ENCODE measurements around the gene PLXNA4. TPM values are rescaled to one million over a fixed set of nuclear protein-coding genes. Genes with fewer than 3 reads are reported as not detected.

Gene PLXNA4
- total and polyA plus RNA-seq, 9 of the 15 experiments (the other 6 are each of a cell fraction or from before 2014, with no cell fraction given): under 0.01 to 0.09 TPM; not detected in 7

DNA sequence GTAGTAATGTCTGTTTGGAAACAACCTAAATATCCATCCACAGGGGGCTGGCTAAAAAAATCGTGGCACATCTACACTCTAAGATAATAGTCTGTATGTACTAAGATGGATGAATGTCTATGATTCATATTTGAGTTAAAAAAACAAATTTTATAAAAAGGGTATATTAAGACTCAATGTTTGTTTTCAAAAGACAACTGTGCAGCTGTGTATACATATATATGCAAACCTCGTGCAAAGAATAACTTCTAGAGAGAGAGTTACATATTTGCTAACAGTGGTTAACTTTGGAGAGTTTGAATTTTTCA, 323.5 kb downstream of the PLXNA4 start:
- no peak for FAIRE-seq

DNA sequence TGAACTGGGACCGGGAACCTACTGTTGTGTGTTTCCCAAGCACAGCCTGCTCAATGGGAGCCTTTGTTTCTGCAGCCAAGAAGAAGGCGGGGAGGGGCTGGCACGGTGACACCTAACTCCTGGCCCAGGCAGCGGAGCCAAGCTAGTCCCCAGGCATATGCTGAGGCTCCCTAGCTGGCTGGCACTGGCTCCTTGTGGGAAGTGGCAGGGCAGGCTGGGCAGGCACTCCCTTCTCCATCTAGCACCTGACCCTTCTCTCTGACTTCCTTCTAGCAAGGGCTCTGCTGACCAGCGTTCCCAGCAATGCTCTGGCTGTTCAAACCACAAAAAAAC, 325.0 kb downstream of the PLXNA4 start:
- intact Hi-C loops (cut with micrococcal nuclease) (loop anchor here (5.0 kb wide), 1 partner anchor 564 kb away; no protein-coding TSS in a partner anchor), in situ Hi-C loops (cut with MboI) (no loop called here)
- no peak overlapping the region for H3K27ac ChIP-seq (ENCODE audit: extremely low read depth, low read depth, low read length)
- no peaks in the 10 kb centered on the region for H3K79me2 ChIP-seq (ENCODE audit: control insufficient read depth, insufficient read depth, low read length)
- ChIA-PET POLR2A (no interaction called here), CTCF (ENCODE audit: low intra/inter-chr PET ratio) (no interaction called here)
- ATAC-seq: no peak
- 1% methylated on average over 5 of the region's 5 CpGs for WGBS (ENCODE audit: insufficient coverage, low coverage, missing lambda C conversion rate)
- no peak overlapping the region for H3K4me3 ChIP-seq
- H3K4me1 ChIP-seq (replicated peaks in 1 of 2; ENCODE audit: control insufficient read depth in 2 of 2, insufficient read depth in 2 of 2, low read length in 2 of 2): no peaks in the 10 kb centered on the region
- peaks cover 4% of the 10 kb centered on the region; the same call in 1 of the 2 replicates for H4K20me1 ChIP-seq (replicated peaks; ENCODE audit: control insufficient read depth, insufficient read depth, low read length)
- H3K9me3 ChIP-seq (replicated peaks; ENCODE audit: control insufficient read depth, insufficient read depth, low read depth, low read length): no peaks in the 10 kb centered on the region
- H2AFZ ChIP-seq (ENCODE audit: low read depth, low read length): no peak overlapping the region
- H3K9me1 ChIP-seq (ENCODE audit: control insufficient read depth, insufficient read depth, low read length): no peaks in the 10 kb centered on the region
- TF ChIP-seq ZFX (CRISPR knock-in tag; IDR thresholded peaks at IDR 0.05): no peak
- no peak for TF ChIP-seq MBD1 (CRISPR knock-in tag; IDR thresholded peaks at IDR 0.05)
- TF ChIP-seq ETV6 (IDR thresholded peaks at IDR 0.05; ENCODE audit: borderline replicate concordance in 1 of 2, low read depth in 2 of 2, low read length in 1 of 2): no peak
- TF ChIP-seq ETV6 (CRISPR knock-in tag; IDR thresholded peaks at IDR 0.05; ENCODE audit: borderline replicate concordance): no peak
- TF ChIP-seq TCF7 (IDR thresholded peaks at IDR 0.05; ENCODE audit: borderline replicate concordance): no peak
- no peak for TF ChIP-seq SREBF1 (IDR thresholded peaks at IDR 0.05; ENCODE audit: borderline replicate concordance, low read depth, low read length)
- no peak for TF ChIP-seq NRF1 (conservative IDR thresholded peaks at IDR 0.05 in 1 of 2, IDR thresholded peaks at IDR 0.05 in 1 of 2)
- no peak for TF ChIP-seq RBM15 (IDR thresholded peaks at IDR 0.05; ENCODE audit: insufficient read depth, low read length)
- no peak for TF ChIP-seq SP1 (CRISPR knock-in tag; IDR thresholded peaks at IDR 0.05)
- no peak for TF ChIP-seq PTTG1 (tag; IDR thresholded peaks at IDR 0.05; ENCODE audit: low read depth)
- TF ChIP-seq ARID2 (IDR thresholded peaks at IDR 0.05): no peak
- no peak overlapping the region for H3K9ac ChIP-seq (ENCODE audit: insufficient read depth in 1 of 2, low read depth in 2 of 2, low read length in 2 of 2)
- H3K27me3 ChIP-seq (ENCODE audit: control insufficient read depth in 2 of 2, insufficient read depth in 2 of 2, low read length in 2 of 2): peaks cover 5 to 6% of the 10 kb centered on the region in 2 experiments; a peak in 2 of 5 replicates
- FAIRE-seq: no peak
- H3K4me2 ChIP-seq (ENCODE audit: insufficient read depth, low read length): no peak overlapping the region
- no peaks in the 10 kb centered on the region for H3K36me3 ChIP-seq (ENCODE audit: control insufficient read depth, insufficient read depth, low read length)
- DNase-seq (ENCODE audit: extremely low read depth in 1 of 4, low spot score in 3 of 4): no peak
- no TSS peak for BruUV-seq (replicated peaks)

More for the DNA sequence above, 323.5 kb downstream of the PLXNA4 start:
- CTCF ChIA-PET (ENCODE audit: low intra/inter-chr PET ratio): no interaction called here
- no peak overlapping the region for H3K27ac ChIP-seq (ENCODE audit: extremely low read depth, low read depth, low read length)
- ATAC-seq: no peak
- no peaks in the 10 kb centered on the region for H3K36me3 ChIP-seq (ENCODE audit: control insufficient read depth, insufficient read depth, low read length)
- H2AFZ ChIP-seq (ENCODE audit: low read depth, low read length): no peak overlapping the region
- no peak overlapping the region for H3K9ac ChIP-seq (ENCODE audit: insufficient read depth in 1 of 2, low read depth in 2 of 2, low read length in 2 of 2)
- H3K27me3 ChIP-seq (ENCODE audit: control insufficient read depth in 2 of 2, insufficient read depth in 2 of 2, low read length in 2 of 2): peaks cover 6 to 9% of the 10 kb centered on the region in 2 experiments; a peak in 2 of 5 replicates
- no peak overlapping the region for H3K4me3 ChIP-seq
- in situ Hi-C loops (cut with MboI): no loop called here
- POLR2A ChIA-PET: no interaction called here
- H3K4me1 ChIP-seq (replicated peaks in 1 of 2; ENCODE audit: control insufficient read depth in 2 of 2, insufficient read depth in 2 of 2, low read length in 2 of 2): no peaks in the 10 kb centered on the region
- WGBS (ENCODE audit: insufficient coverage, low coverage, missing lambda C conversion rate): 0% methylated on average over 2 of the region's 2 CpGs
- no peak for DNase-seq (ENCODE audit: extremely low read depth in 1 of 4, low spot score in 3 of 4)
- no peaks in the 10 kb centered on the region for H3K9me1 ChIP-seq (ENCODE audit: control insufficient read depth, insufficient read depth, low read length)
- BruUV-seq (replicated peaks): no TSS peak
- H3K4me2 ChIP-seq (ENCODE audit: insufficient read depth, low read length): no peak overlapping the region
- H3K9me3 ChIP-seq (replicated peaks; ENCODE audit: control insufficient read depth, insufficient read depth, low read depth, low read length): no peaks in the 10 kb centered on the region
- TF ChIP-seq NELFE (IDR thresholded peaks at IDR 0.05; ENCODE audit: insufficient read depth, insufficient read length): no peak
- no peak for TF ChIP-seq SMARCA5 (IDR thresholded peaks at IDR 0.05)
- TF ChIP-seq SNIP1 (IDR thresholded peaks at IDR 0.05; ENCODE audit: low read depth): no peak
- TF ChIP-seq MAFK (IDR thresholded peaks at IDR 0.05; ENCODE audit: low read length): no peak
- no peak for TF ChIP-seq CHD2 (IDR thresholded peaks at IDR 0.05; ENCODE audit: low read depth, low read length)
- no peak for TF ChIP-seq TAL1 (IDR thresholded peaks at IDR 0.05)
- TF ChIP-seq U2AF2 (optimal IDR thresholded peaks at IDR 0.05; ENCODE audit: low read depth, low read length): no peak
- no peak for TF ChIP-seq PHB2 (IDR thresholded peaks at IDR 0.05; ENCODE audit: low read depth)
- TF ChIP-seq HOXB6 (CRISPR knock-in tag; IDR thresholded peaks at IDR 0.05; ENCODE audit: borderline replicate concordance): no peak
- no peak for TF ChIP-seq PCBP2 (IDR thresholded peaks at IDR 0.05; ENCODE audit: low read depth, low read length, poor library complexity, severe bottlenecking)
- TF ChIP-seq ZNF699 (CRISPR knock-in tag; IDR thresholded peaks at IDR 0.05; ENCODE audit: insufficient replicate concordance): no peak
- TF ChIP-seq NR4A1 (CRISPR knock-in tag; IDR thresholded peaks at IDR 0.05): no peak
- no peak for TF ChIP-seq NR4A1 (tag; IDR thresholded peaks at IDR 0.05)
- intact Hi-C loops (cut with micrococcal nuclease): loop anchor here (2.0 to 5.0 kb wide), 3 partner anchors 308 to 565 kb away; no protein-coding TSS in a partner anchor
- H4K20me1 ChIP-seq (replicated peaks; ENCODE audit: control insufficient read depth, insufficient read depth, low read length): peaks cover 4% of the 10 kb centered on the region; the same call in 1 of the 2 replicates
- H3K79me2 ChIP-seq (ENCODE audit: control insufficient read depth, insufficient read depth, low read length): no peaks in the 10 kb centered on the region
